Activated T-helper 1 cell treated with Interleukin-2 at 50 U/mL for 16 hours (primary cell): ENCODE measurements around the gene APPBP2.
"Not testable (repeated sequence)": the region's sequence is repeated elsewhere in the genome, so short reads cannot be mapped to it uniquely, and the experiment has no call there.

Experiments used
- DNase-seq: peaks from one replicate; pipeline ENCODE4 v3.0.0-alpha.2; 2020; ENCODE audit warnings: low read depth

Gene APPBP2

GRCh38 chr17:60435244-60436167 is 90.5 kb downstream of the APPBP2 start:
- peak; percentile 11 for DNase-seq

GRCh38 chr17:60433021-60433997 is 92.7 kb downstream of the APPBP2 start:
- DNase-seq: not testable (repeated sequence)

- not testable (repeated sequence) for DNase-seq
Measured at GRCh38 chr17:60430561-60430960, 95.5 kb downstream of the APPBP2 start.

- not testable (repeated sequence) for DNase-seq
Measured at GRCh38 chr17:60428491-60428890, 97.6 kb downstream of the APPBP2 start.

- DNase-seq: no peak
Measured at GRCh38 chr17:60426596-60426995, 99.4 kb downstream of the APPBP2 start.

- no peak for DNase-seq
Measured at GRCh38 chr17:60425626-60426025, 100.4 kb downstream of the APPBP2 start.

GRCh38 chr17:60423865-60424264 is 102.2 kb downstream of the APPBP2 start:
- DNase-seq: no peak

- DNase-seq: no peak
Measured at GRCh38 chr17:60422162-60422665, 103.8 kb downstream of the APPBP2 start, which contains the start of gene CHCT1. CHCT1 (plus strand) TSS chr17:60422489; CDS start chr17:60422593, 104 bp downstream.

- DNase-seq: peak; percentile 53
Measured at GRCh38 chr17:60421273-60422161, 104.5 kb downstream of the APPBP2 start.

GRCh38 chr17:60419875-60420274 is 106.2 kb downstream of the APPBP2 start:
- DNase-seq: not testable (repeated sequence)

GRCh38 chr17:60419003-60419402 is 107.0 kb downstream of the APPBP2 start:
- DNase-seq: not testable (repeated sequence)

GRCh38 chr17:60416368-60416925 is 109.6 kb downstream of the APPBP2 start:
- no peak for DNase-seq

GRCh38 chr17:60415146-60415545 is 110.9 kb downstream of the APPBP2 start:
- DNase-seq: no peak

- DNase-seq: no peak
Measured at GRCh38 chr17:60412701-60413100, 113.3 kb downstream of the APPBP2 start.

- no peak for DNase-seq
Measured at GRCh38 chr17:60410001-60410400, 116.0 kb downstream of the APPBP2 start.

- DNase-seq: no peak
Measured at GRCh38 chr17:60406887-60407286, 119.2 kb downstream of the APPBP2 start.

- DNase-seq: no peak
Measured at GRCh38 chr17:60403962-60404361, 122.1 kb downstream of the APPBP2 start.

GRCh38 chr17:60403523-60403810 is 122.6 kb downstream of the APPBP2 start:
- DNase-seq: no peak

- no peak for DNase-seq
Measured at GRCh38 chr17:60401819-60402218, 124.2 kb downstream of the APPBP2 start.

- DNase-seq: no peak
Measured at GRCh38 chr17:60398227-60398959, 127.6 kb downstream of the APPBP2 start.
